PC-9 (cell line): ENCODE measurements around the gene TOPORS. TPM values are rescaled to one million over a fixed set of nuclear protein-coding genes. Genes with fewer than 3 reads are reported as not detected.

Experiments
- BruUV-seq: library from RNA; stranded (reverse); fragments of 400-500 nt; replicated peaks from 2 replicates; lab custom pipeline; 2021; lab: Mats Ljungman, UMichigan
- CTCF ChIA-PET: fragments of 300-600 bp; sonication (Branson Sonifier 250); formaldehyde crosslinking; loops from one replicate; lab custom pipeline; 2022; ENCODE audit warnings: antibody characterized with exemption; lab: Charles Lee
- POLR2A ChIA-PET: fragments of 300-600 bp; sonication (Branson Sonifier 250); formaldehyde crosslinking; loops from one replicate; lab custom pipeline; 2022; ENCODE audit warnings: antibody characterized with exemption; ENCODE audit not compliant: unreplicated experiment; lab: Charles Lee
- DNase-seq, 2 experiments: peaks; one replicate each; pipeline versions ENCODE4 v3.0.0 to v3.0.0-alpha.2; 2015 to 2022; ENCODE audit warnings: mixed read lengths in 1 of 2
- H2AFZ ChIP-seq: fragments of 200-600 bp; sonication (generic); 2 replicates; pipeline ENCODE4 v1.8.1; 2017; ENCODE audit warnings: antibody characterized with exemption
- H3F3A ChIP-seq: fragments of 200-600 bp; sonication (generic); 2 replicates; pipeline ENCODE4 v1.8.1; 2017; ENCODE audit warnings: antibody characterized with exemption, mild to moderate bottlenecking, low read depth; ENCODE audit not compliant: insufficient read depth
- H3K27ac ChIP-seq: fragments of 200-600 bp; sonication (generic); 2 replicates; pipeline ENCODE4 v1.6.1; 2016; ENCODE audit warnings: mixed run types
- H3K27me3 ChIP-seq: fragments of 200-600 bp; sonication (generic); 2 replicates; pipeline ENCODE4 v1.6.1; 2016; ENCODE audit warnings: low read depth, mixed run types; ENCODE audit not compliant: insufficient read depth
- H3K36me3 ChIP-seq: fragments of 200-600 bp; sonication (generic); 2 replicates; pipeline ENCODE4 v1.6.1; 2016; ENCODE audit warnings: low read depth, mixed run types
- H3K4me1 ChIP-seq: fragments of 200-600 bp; sonication (generic); replicated peaks from 2 replicates; pipeline ENCODE4 v1.6.1; 2016; ENCODE audit warnings: mixed run types; ENCODE audit not compliant: insufficient read depth
- H3K4me2 ChIP-seq: fragments of 200-600 bp; sonication (generic); 2 replicates; pipeline ENCODE4 v1.6.1; 2017; ENCODE audit warnings: mixed run types
- H3K4me3 ChIP-seq: fragments of 200-600 bp; sonication (generic); 2 replicates; pipeline ENCODE4 v1.6.1; 2016; ENCODE audit warnings: mixed run types
- H3K79me2 ChIP-seq: fragments of 200-600 bp; sonication (generic); 2 replicates; pipeline ENCODE4 v1.6.1; 2017; ENCODE audit warnings: low read depth, mixed run types
- H3K9me2 ChIP-seq: fragments of 200-600 bp; sonication (generic); 2 replicates; pipeline ENCODE4 v1.8.1; 2017; ENCODE audit warnings: mild to moderate bottlenecking; ENCODE audit not compliant: insufficient read depth
- H3K9me3 ChIP-seq: fragments of 200-600 bp; sonication (generic); 2 replicates; pipeline ENCODE4 v1.8.1; 2016; ENCODE audit warnings: low read depth; ENCODE audit not compliant: insufficient read depth
- H4K20me1 ChIP-seq: fragments of 200-600 bp; sonication (generic); 2 replicates; pipeline ENCODE4 v1.8.1; 2017; ENCODE audit not compliant: insufficient read depth
- EZH2 ChIP-seq: fragments of 200-600 bp; sonication (generic); IDR thresholded peaks from 2 replicates; pipeline ENCODE4 v1.8.0; 2017; ENCODE audit warnings: antibody characterized with exemption, low read depth
- intact Hi-C: fragments of 100-400 bp; cut with micrococcal nuclease; formaldehyde crosslinking; loops from one replicate; pipeline ENCODE4 v1.10.0; 2022; ENCODE audit not compliant: unreplicated experiment
- total RNA-seq: library from RNA; stranded (reverse); gene quantifications from 2 replicates; pipeline ENCODE4 v1.2.3, GENCODE V29; 2021
- TF ChIP-seq, protein P1 (sequence below): fragments of 200-600 bp; sonication (generic); conservative IDR thresholded peaks from 2 replicates; pipeline ENCODE4 v1.6.1; 2017; ENCODE audit warnings: mixed run types, antibody characterized with exemption, mild to moderate bottlenecking, moderate library complexity

The TOPORS gene
- total RNA-seq, 1 experiment from 2014 or later, result 11.1 TPM

DNA sequence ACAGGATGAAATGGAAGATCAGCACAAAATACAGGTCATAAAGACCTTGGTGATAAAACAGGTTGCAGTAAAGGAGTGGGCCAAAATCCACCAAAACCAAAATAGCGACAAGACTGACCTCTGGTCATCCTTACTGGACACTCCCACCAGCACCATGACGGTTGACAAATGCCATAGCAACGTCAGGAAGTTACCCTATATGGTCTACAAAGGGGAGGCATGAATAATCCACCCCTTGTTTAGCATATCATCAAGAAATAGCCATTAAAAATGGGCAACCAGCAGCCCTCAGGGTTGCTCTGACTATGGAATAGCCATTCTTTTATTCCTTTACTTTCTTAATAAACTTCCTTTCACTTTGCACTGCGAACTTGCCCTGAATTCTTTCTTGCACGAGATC is 26.6 kb upstream of the TOPORS start:
- ChIA-PET POLR2A (no interaction called here), CTCF (interaction anchor here (4.1 kb wide), 1 partner anchor 200 kb away, joined by 59 read pairs; no protein-coding TSS in a partner anchor)
- Histone ChIP-seq H2AFZ (no peak overlapping the region), H3K9me2 (no peaks in the 10 kb centered on the region), H3K4me1 (no peaks in the 10 kb centered on the region), H3K4me2 (no peak overlapping the region), H3F3A (no peaks in the 10 kb centered on the region), H3K79me2 (no peaks in the 10 kb centered on the region), H3K27ac (no peak overlapping the region), H4K20me1 (no peaks in the 10 kb centered on the region), H3K36me3 (no peaks in the 10 kb centered on the region), H3K4me3 (no peak overlapping the region), H3K27me3 (no peaks in the 10 kb centered on the region), H3K9me3 (no peaks in the 10 kb centered on the region)
- TF ChIP-seq, protein P1, sequence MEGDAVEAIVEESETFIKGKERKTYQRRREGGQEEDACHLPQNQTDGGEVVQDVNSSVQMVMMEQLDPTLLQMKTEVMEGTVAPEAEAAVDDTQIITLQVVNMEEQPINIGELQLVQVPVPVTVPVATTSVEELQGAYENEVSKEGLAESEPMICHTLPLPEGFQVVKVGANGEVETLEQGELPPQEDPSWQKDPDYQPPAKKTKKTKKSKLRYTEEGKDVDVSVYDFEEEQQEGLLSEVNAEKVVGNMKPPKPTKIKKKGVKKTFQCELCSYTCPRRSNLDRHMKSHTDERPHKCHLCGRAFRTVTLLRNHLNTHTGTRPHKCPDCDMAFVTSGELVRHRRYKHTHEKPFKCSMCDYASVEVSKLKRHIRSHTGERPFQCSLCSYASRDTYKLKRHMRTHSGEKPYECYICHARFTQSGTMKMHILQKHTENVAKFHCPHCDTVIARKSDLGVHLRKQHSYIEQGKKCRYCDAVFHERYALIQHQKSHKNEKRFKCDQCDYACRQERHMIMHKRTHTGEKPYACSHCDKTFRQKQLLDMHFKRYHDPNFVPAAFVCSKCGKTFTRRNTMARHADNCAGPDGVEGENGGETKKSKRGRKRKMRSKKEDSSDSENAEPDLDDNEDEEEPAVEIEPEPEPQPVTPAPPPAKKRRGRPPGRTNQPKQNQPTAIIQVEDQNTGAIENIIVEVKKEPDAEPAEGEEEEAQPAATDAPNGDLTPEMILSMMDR, result no peak
- no peak for TF ChIP-seq EZH2
- no peak for DNase-seq
- BruUV-seq, result no TSS peak
- intact Hi-C loops, result loop anchor here (1.0 kb wide), 1 partner anchor 200 kb away; no protein-coding TSS in a partner anchor

DNA sequence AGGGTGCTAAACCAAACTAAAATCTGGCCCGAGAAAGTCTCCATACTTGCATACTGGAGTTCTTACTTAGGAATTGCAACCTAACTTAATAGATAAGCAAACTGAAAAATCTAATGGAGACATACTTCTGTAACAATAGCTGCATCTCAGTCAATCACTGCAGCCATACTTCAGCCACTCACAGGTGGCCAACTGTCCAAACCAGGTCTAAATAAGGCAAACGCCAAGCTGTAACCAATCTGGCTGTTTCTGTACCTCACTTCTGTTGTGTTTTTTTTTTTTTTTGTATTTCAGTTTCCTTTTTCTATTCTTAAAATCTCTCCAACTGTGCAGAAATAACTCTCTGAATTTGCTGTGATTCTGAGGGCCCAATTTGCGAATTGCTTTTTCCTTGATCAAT is 24.9 kb upstream of the TOPORS start:
- CTCF ChIA-PET, result no interaction called here
- peaks cover 6% of the 10 kb centered on the region; the same call in 1 of the 2 replicates for H3K4me1 ChIP-seq
- intact Hi-C loops, result no loop called here
- H3F3A ChIP-seq, result peaks cover 6% of the 10 kb centered on the region; the same call in 1 of the 2 replicates
- peaks cover 6% of the 10 kb centered on the region for H3K79me2 ChIP-seq
- H3K36me3 ChIP-seq, result no peaks in the 10 kb centered on the region
- H3K4me3 ChIP-seq, result no peak overlapping the region
- H3K27me3 ChIP-seq, result no peaks in the 10 kb centered on the region
- DNase-seq, result no peak
- H4K20me1 ChIP-seq, result no peaks in the 10 kb centered on the region
- POLR2A ChIA-PET, result no interaction called here
- no TSS peak for BruUV-seq
- no peak overlapping the region for H2AFZ ChIP-seq
- H3K4me2 ChIP-seq, result no peak overlapping the region
- TF ChIP-seq, protein P1, result no peak
- TF ChIP-seq EZH2, result no peak
- no peak overlapping the region for H3K27ac ChIP-seq
- H3K9me3 ChIP-seq, result no peaks in the 10 kb centered on the region
- H3K9me2 ChIP-seq, result no peaks in the 10 kb centered on the region

DNA sequence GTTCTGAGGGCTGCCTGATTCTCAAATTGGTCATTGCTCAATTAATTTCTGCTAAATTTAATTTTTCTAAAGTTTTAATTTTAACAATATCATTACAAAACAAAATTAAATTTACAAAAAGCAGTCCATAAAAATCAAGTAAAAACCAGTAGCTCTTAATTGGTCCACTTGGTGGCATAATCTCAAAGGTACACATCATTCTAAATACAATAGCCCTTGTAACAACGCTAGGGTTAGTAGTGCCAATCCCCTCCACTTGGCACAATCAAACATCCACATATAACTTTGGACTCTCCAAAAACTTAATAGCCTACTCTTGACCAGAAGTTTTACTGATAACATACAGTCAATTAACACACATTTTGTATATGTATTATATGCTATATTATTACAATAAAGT is 22.5 kb upstream of the TOPORS start:
- BruUV-seq, result no TSS peak
- Histone ChIP-seq H3K4me2 (no peak overlapping the region), H3K4me1 (peaks cover 18% of the 10 kb centered on the region), H3K4me3 (no peak overlapping the region), H3K79me2 (peaks cover 30% of the 10 kb centered on the region), H3K9me3 (no peaks in the 10 kb centered on the region), H3K27me3 (no peaks in the 10 kb centered on the region), H3K9me2 (no peaks in the 10 kb centered on the region), H3F3A (peaks cover 6% of the 10 kb centered on the region; the same call in 1 of the 2 replicates), H3K27ac (no peak overlapping the region), H3K36me3 (no peaks in the 10 kb centered on the region), H4K20me1 (peaks cover 4% of the 10 kb centered on the region; the same call in 1 of the 2 replicates), H2AFZ (no peak overlapping the region)
- TF ChIP-seq EZH2, result no peak
- TF ChIP-seq, protein P1, result no peak
- intact Hi-C loops, result no loop called here
- DNase-seq, result no peak
- CTCF ChIA-PET, result interaction anchor here (1.6 kb wide), 1 partner anchor 48 kb away, joined by 3 read pairs; no protein-coding TSS in a partner anchor
- POLR2A ChIA-PET, result no interaction called here
